Endothelial cell of umbilical vein (primary cell): ENCODE data around the gene FAM81A. TPM values are rescaled to one million over a fixed set of nuclear protein-coding genes. Genes with fewer than 3 reads are reported as not detected.
A peak's percentile ranks its signal among the peaks of the same experiment; 100 is the strongest.

ENCODE experiments used
- BruUV-seq: library from RNA; stranded (reverse); fragments of 400-500 nt; replicated peaks from 2 replicates; lab custom pipeline; 2021; lab: Mats Ljungman, UMichigan
- CTCF ChIA-PET: fragments of 300-600, 350-600 bp; sonication (Branson Sonifier 250); formaldehyde crosslinking; loops from one replicate; lab custom pipeline; 2021; ENCODE audit warnings: antibody characterized with exemption, inconsistent platforms; lab: Charles Lee
- POLR2A ChIA-PET: fragments of 300-600, 350-600 bp; sonication (Branson Sonifier 250); formaldehyde crosslinking; loops from one replicate; lab custom pipeline; 2021; ENCODE audit warnings: antibody characterized with exemption, inconsistent platforms; lab: Charles Lee
- DNase-seq: peaks from one replicate; pipeline ENCODE4 v3.0.0-alpha.2; 2011; ENCODE audit warnings: low read depth, low spot score
- FAIRE-seq: peaks from 2 replicates; lab custom pipeline; 2011; peaks lifted over from hg19 to GRCh38; lab: Jason Lieb, UNC
- H2AFZ ChIP-seq: 2 replicates; pipeline ENCODE4 v1.6.0; 2012; ENCODE audit warnings: low read depth, low read length, control low read depth, inconsistent platforms
- H3K27ac ChIP-seq: 2 replicates; pipeline ENCODE4 v1.5.1; 2011; ENCODE audit warnings: low read depth, mild to moderate bottlenecking, control low read depth, low read length, moderate library complexity; ENCODE audit not compliant: insufficient read depth
- H3K27me3 ChIP-seq, 2 experiments: 2 replicates each; pipeline versions ENCODE4 v1.6.0 to v1.6.1; 2011; ENCODE audit warnings: low read length in 2 of 2, mixed read lengths in 1 of 2; ENCODE audit not compliant: control insufficient read depth in 2 of 2, insufficient read depth in 2 of 2
- H3K36me3 ChIP-seq, 2 experiments: 2 replicates in 1 of 2; 3 replicates in 1 of 2; pipeline ENCODE4 v1.5.1; 2011; ENCODE audit warnings: low read length in 2 of 2, mild to moderate bottlenecking in 1 of 2, moderate library complexity in 1 of 2; ENCODE audit not compliant: control insufficient read depth in 2 of 2, insufficient read depth in 2 of 2; ENCODE audit errors: extremely low read depth in 1 of 2
- H3K4me1 ChIP-seq: 3 replicates; pipeline ENCODE4 v1.5.1; 2011; ENCODE audit warnings: mild to moderate bottlenecking, low read length; ENCODE audit not compliant: control insufficient read depth, insufficient read depth; ENCODE audit errors: extremely low read depth
- H3K4me2 ChIP-seq: 2 replicates; pipeline ENCODE4 v1.6.1; 2011; ENCODE audit warnings: low read length, control low read depth, mixed read lengths; ENCODE audit not compliant: insufficient read depth
- H3K4me3 ChIP-seq, 3 experiments: fragments of 200-600 bp in 1 of 3; sonication (generic), shearing (Covaris generic) in 1 of 3; replicated peaks in 1 of 3; 2 replicates each; pipeline ENCODE4 v1.5.1; 2011 to 2016; ENCODE audit warnings: control low read depth in 3 of 3, low read length in 3 of 3, mild to moderate bottlenecking in 2 of 3, inconsistent platforms in 1 of 3, low read depth in 1 of 3, moderate library complexity in 1 of 3; ENCODE audit not compliant: insufficient read depth in 1 of 3
- H3K79me2 ChIP-seq: 2 replicates; pipeline ENCODE4 v1.6.0; 2012; ENCODE audit warnings: low read length, inconsistent platforms; ENCODE audit not compliant: control insufficient read depth, insufficient read depth
- H3K9ac ChIP-seq: replicated peaks from 2 replicates; pipeline ENCODE3; 2011; ENCODE audit warnings: low read length, control low read depth; ENCODE audit not compliant: insufficient read depth; ENCODE audit errors: extremely low read depth
- H3K9me1 ChIP-seq: replicated peaks from 3 replicates; pipeline ENCODE4 v1.6.0; 2011; ENCODE audit warnings: mild to moderate bottlenecking, low read length; ENCODE audit not compliant: control insufficient read depth, insufficient read depth; ENCODE audit errors: extremely low read depth
- H3K9me3 ChIP-seq: replicated peaks from 2 replicates; pipeline ENCODE4 v1.5.1; 2012; ENCODE audit warnings: low read length, inconsistent platforms; ENCODE audit not compliant: control insufficient read depth, insufficient read depth
- H4K20me1 ChIP-seq: replicated peaks from 2 replicates; pipeline ENCODE3; 2011; ENCODE audit warnings: mild to moderate bottlenecking, low read length; ENCODE audit not compliant: control insufficient read depth, insufficient read depth; ENCODE audit errors: extremely low read depth
- EZH2 ChIP-seq: IDR thresholded peaks from 2 replicates; pipeline ENCODE4 v1.6.1; 2012; ENCODE audit warnings: borderline replicate concordance, low read depth, mild to moderate bottlenecking, moderate library complexity, low read length, inconsistent platforms; ENCODE audit not compliant: severe bottlenecking
- FOS ChIP-seq: IDR thresholded peaks from 2 replicates; pipeline ENCODE4 v1.6.1; 2011; ENCODE audit warnings: mild to moderate bottlenecking, low read length, moderate library complexity, borderline replicate concordance; ENCODE audit not compliant: insufficient read depth
- GATA2 ChIP-seq: IDR thresholded peaks from 2 replicates; pipeline ENCODE4 v1.7.0; 2011; ENCODE audit warnings: low read depth, mild to moderate bottlenecking, moderate library complexity, mixed read lengths, low read length; ENCODE audit not compliant: insufficient read length, insufficient read depth
- JUN ChIP-seq: IDR thresholded peaks from 2 replicates; pipeline ENCODE4 v1.6.1; 2011; ENCODE audit warnings: borderline replicate concordance, low read depth; ENCODE audit not compliant: insufficient read length, insufficient read depth
- MYC ChIP-seq: IDR thresholded peaks from one replicate; pipeline ENCODE4 v1.6.1; 2011; ENCODE audit warnings: mild to moderate bottlenecking, low read depth, low read length
- POLR2A ChIP-seq: IDR thresholded peaks from 2 replicates; pipeline ENCODE4 v1.6.1; 2012; ENCODE audit warnings: low read depth, mild to moderate bottlenecking, control low read depth, low read length
- POLR2AphosphoS5 ChIP-seq: IDR thresholded peaks from 2 replicates; pipeline ENCODE4 v1.6.1; 2012; ENCODE audit warnings: low read depth, mild to moderate bottlenecking, control low read depth, low read length, moderate library complexity; ENCODE audit not compliant: insufficient read depth
- dilution Hi-C: fragments of 300-500 bp; cut with MboI; formaldehyde crosslinking; loops from one replicate; pipeline ENCODE4 v1.15.0; 2019; ENCODE audit warnings: low sequenced_read_pairs; ENCODE audit not compliant: extremely low pct_ligation_motif_present
- intact Hi-C: fragments of 100-400 bp; cut with micrococcal nuclease; formaldehyde crosslinking; loops from one replicate; pipeline ENCODE4 v1.10.0; 2022
- polyA plus RNA-seq, 4 experiments: library from polyadenylated mRNA; depleted of rRNA in 3 of 4; stranded (reverse) in 3 of 4; unstranded in 1 of 4; fragments of >200 nt; gene quantifications; 2 replicates each; pipeline versions ENCODE4 v1.2.1 to v1.2.3, GENCODE V29; 2011 to 2012; ENCODE audit warnings: missing spikeins in 1 of 4
- total RNA-seq: library from RNA; stranded (reverse); gene quantifications from 2 replicates; pipeline ENCODE4 v1.2.3, GENCODE V29; 2021
- TF ChIP-seq, protein P1 (sequence below): IDR thresholded peaks from 2 replicates; pipeline ENCODE4 v1.6.1; 2011; ENCODE audit not compliant: insufficient read depth, insufficient read length
- TF ChIP-seq, protein P2 (sequence below), 2 donors: IDR thresholded peaks; 1 replicate in 1 of 2; 2 replicates in 1 of 2; pipeline ENCODE4 v1.5.1; 2011; ENCODE audit warnings: low read length in 2 of 2, mild to moderate bottlenecking in 2 of 2, moderate library complexity in 2 of 2, control low read depth in 1 of 2, inconsistent platforms in 1 of 2, low read depth in 1 of 2; ENCODE audit not compliant: insufficient read depth in 1 of 2; ENCODE audit errors: extremely low read depth in 1 of 2

The FAM81A gene
- total and polyA plus RNA-seq, 2 donors (not counting 3 experiments of a cell fraction or from before 2014, with no cell fraction given) = 0.28 to 1.2 TPM

- DNase-seq (peak; percentile 40), FAIRE-seq (peak; percentile 66)
- H2AFZ ChIP-seq = no peak overlapping the region
- POLR2A ChIA-PET = interaction anchor here (0.6 kb wide), 1 partner anchor 23 kb away, joined by 3 read pairs; no protein-coding TSS in a partner anchor
- H3K27ac ChIP-seq = no peak overlapping the region
- dilution Hi-C loops (no loop called here), intact Hi-C loops (no loop called here)
- H3K4me1 ChIP-seq = no peaks in the 10 kb centered on the region
- no peaks in the 10 kb centered on the region for H3K9me1 ChIP-seq
- no peaks in the 10 kb centered on the region for H3K36me3 ChIP-seq
- BruUV-seq = no TSS peak
- no peak overlapping the region for H3K4me2 ChIP-seq
- TF ChIP-seq GATA2 (no peak), POLR2AphosphoS5 (no peak), JUN (no peak), EZH2 (no peak), FOS (no peak), MYC (no peak), POLR2A (no peak)
- TF ChIP-seq, protein P1, sequence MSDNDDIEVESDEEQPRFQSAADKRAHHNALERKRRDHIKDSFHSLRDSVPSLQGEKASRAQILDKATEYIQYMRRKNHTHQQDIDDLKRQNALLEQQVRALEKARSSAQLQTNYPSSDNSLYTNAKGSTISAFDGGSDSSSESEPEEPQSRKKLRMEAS = no peak
- TF ChIP-seq, protein P2, sequence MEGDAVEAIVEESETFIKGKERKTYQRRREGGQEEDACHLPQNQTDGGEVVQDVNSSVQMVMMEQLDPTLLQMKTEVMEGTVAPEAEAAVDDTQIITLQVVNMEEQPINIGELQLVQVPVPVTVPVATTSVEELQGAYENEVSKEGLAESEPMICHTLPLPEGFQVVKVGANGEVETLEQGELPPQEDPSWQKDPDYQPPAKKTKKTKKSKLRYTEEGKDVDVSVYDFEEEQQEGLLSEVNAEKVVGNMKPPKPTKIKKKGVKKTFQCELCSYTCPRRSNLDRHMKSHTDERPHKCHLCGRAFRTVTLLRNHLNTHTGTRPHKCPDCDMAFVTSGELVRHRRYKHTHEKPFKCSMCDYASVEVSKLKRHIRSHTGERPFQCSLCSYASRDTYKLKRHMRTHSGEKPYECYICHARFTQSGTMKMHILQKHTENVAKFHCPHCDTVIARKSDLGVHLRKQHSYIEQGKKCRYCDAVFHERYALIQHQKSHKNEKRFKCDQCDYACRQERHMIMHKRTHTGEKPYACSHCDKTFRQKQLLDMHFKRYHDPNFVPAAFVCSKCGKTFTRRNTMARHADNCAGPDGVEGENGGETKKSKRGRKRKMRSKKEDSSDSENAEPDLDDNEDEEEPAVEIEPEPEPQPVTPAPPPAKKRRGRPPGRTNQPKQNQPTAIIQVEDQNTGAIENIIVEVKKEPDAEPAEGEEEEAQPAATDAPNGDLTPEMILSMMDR (IDR thresholded peaks at IDR 0.05; ENCODE audit: extremely low read depth in 1 of 2, insufficient read depth in 1 of 2, low read depth in 1 of 2, low read length in 2 of 2) = no peak
- no peaks in the 10 kb centered on the region for H3K9me3 ChIP-seq
- H3K79me2 ChIP-seq = no peaks in the 10 kb centered on the region
- H4K20me1 ChIP-seq = no peaks in the 10 kb centered on the region
- CTCF ChIA-PET = interaction anchor here (0.7 to 1.8 kb wide), 7 partner anchors 11 to 173 kb away, joined by 3 to 5 read pairs (median 3); partner anchors contain the start of gene FAM81A
- H3K27me3 ChIP-seq = peaks cover 19 to 23% of the 10 kb centered on the region in 2 experiments
- H3K9ac ChIP-seq = no peak overlapping the region
- no peak overlapping the region for H3K4me3 ChIP-seq
Measured at GRCh38 chr15:59420986-59421618, 16.9 kb upstream of the FAM81A start.
